ENCODE measurements around the gene COL4A1.
A peak's percentile ranks its signal among the peaks of the same experiment; 100 is the strongest.

The COL4A1 gene

DNA sequence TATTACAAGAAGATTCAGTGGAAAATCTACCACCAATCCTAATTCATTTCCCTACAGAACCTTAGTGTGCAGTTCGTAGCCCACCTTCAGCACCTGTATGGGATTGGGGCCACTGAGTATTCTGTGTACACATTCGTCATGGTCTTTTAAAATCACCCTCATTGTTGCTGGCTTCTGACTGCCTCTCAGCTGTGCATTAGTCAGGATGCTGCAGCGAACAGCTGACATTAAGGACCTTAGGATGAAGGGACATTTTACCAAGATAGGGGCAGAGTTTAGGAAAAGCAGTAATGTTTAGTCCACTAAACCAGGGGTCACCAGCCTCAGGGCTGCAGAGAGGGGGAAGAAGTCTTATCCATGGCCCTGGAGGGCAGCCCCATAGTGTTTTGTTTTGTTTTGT lies 176.5 kb downstream of the COL4A1 start:
- no peaks in the 10 kb centered on the region for H3K27me3 ChIP-seq (ENCODE audit: insufficient read depth, low read length)
- no peak overlapping the region for H3K27ac ChIP-seq (ENCODE audit: low read depth, low read length)
- peaks cover 43% of the 10 kb centered on the region for H3K4me1 ChIP-seq (ENCODE audit: control insufficient read depth, insufficient read depth, low read length, unreplicated experiment)

DNA sequence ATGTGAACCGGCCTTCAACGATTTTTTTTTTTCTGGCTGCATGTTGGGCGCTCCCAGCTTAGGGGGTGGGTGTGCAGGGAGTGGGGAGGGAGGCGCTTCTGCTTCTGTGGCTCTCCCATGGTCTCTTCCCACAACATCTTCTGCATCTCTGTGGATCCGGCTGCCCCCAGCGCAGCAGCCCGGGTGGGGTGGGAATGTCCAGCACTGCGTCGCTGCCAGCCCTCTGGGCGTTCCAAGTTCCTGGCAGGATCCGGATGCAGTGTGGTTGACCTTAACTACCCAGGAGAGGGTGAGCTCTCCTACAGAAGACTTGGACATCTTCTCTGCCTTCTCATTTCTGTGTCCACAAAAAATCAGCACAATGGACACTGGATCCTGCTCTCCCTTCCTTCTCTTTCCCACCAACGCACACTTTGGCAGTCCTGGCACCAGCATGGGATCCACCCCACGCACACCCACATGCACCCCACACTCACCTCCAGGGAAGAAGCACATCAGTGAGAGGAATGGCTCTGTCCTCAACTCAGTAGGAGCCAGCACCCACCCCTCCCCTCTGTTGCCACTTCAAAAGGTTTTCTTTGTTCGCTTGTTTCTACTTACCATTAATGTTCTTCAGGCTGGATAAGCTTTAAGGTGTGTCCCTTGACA lies 177.3 kb downstream of the COL4A1 start:
- Histone ChIP-seq H2AFZ (ENCODE audit: low read length, unreplicated experiment) (no peak overlapping the region), H3K27ac (ENCODE audit: low read depth, low read length) (no peak overlapping the region), H3K36me3 (ENCODE audit: insufficient read depth, low read length) (no peaks in the 10 kb centered on the region), H3K4me3 (ENCODE audit: low read depth, low read length) (no peak overlapping the region), H3K27me3 (ENCODE audit: insufficient read depth, low read length) (no peaks in the 10 kb centered on the region), H3K4me1 (ENCODE audit: control insufficient read depth, insufficient read depth, low read length, unreplicated experiment) (peaks cover 43% of the 10 kb centered on the region), H3K79me2 (ENCODE audit: control insufficient read depth, insufficient read depth, low read length, unreplicated experiment) (no peaks in the 10 kb centered on the region)

More for the DNA sequence above, 176.5 kb downstream of the COL4A1 start:
- no peaks in the 10 kb centered on the region for H3K36me3 ChIP-seq (ENCODE audit: insufficient read depth, low read length)
- no peaks in the 10 kb centered on the region for H3K79me2 ChIP-seq (ENCODE audit: control insufficient read depth, insufficient read depth, low read length, unreplicated experiment)
- H3K4me3 ChIP-seq (ENCODE audit: low read depth, low read length), result no peak overlapping the region
- no peak overlapping the region for H2AFZ ChIP-seq (ENCODE audit: low read length, unreplicated experiment)

DNA sequence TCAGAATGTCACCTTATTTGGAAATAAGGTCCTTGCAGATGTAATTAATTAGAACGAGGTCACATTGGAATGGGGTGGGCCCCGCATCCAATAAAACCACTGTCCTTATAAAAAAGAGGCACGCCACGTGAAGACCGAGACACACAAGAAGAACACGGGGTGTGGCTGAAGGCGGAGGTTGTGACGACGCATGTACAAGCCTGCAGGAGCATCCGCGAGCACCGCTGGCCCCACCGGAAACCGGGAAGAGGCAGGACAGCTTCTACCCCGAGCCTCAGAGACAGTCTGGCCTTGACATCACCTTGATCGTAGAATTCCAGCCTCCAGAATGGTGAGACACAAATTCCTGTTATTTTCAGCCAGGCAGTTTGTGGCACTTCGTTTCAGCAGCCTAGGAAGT lies 177.9 kb downstream of the COL4A1 start:
- no peak overlapping the region for H3K4me3 ChIP-seq (ENCODE audit: low read depth, low read length)
- H3K79me2 ChIP-seq (ENCODE audit: control insufficient read depth, insufficient read depth, low read length, unreplicated experiment), result no peaks in the 10 kb centered on the region
- H3K27ac ChIP-seq (ENCODE audit: low read depth, low read length), result peak overlapping the region; percentile 93; the same call in 1 of the 2 replicates
- no peak overlapping the region for H2AFZ ChIP-seq (ENCODE audit: low read length, unreplicated experiment)
- H3K36me3 ChIP-seq (ENCODE audit: insufficient read depth, low read length), result no peaks in the 10 kb centered on the region
- no peaks in the 10 kb centered on the region for H3K27me3 ChIP-seq (ENCODE audit: insufficient read depth, low read length)
- peaks cover 43% of the 10 kb centered on the region for H3K4me1 ChIP-seq (ENCODE audit: control insufficient read depth, insufficient read depth, low read length, unreplicated experiment)

DNA sequence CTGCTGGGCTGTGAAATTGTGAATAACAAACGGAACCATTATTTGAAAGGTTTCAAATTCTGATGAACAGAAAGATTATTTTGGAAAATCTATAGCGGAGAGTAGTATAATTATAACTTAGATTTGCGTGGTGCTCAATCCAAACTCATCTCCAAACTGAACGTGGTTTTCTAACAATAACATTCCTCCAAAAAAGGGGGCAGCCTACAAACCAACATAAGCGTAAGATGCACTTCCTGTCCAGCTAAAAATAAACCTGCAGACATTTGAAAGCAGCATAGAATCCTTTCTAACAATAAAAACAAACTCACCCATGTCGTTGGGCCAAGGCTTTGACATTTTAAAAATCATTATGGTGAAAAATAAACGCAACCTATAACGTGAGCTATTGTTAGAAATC lies 178.4 kb downstream of the COL4A1 start:
- Histone ChIP-seq H3K27me3 (ENCODE audit: insufficient read depth, low read length) (no peaks in the 10 kb centered on the region), H3K4me1 (ENCODE audit: control insufficient read depth, insufficient read depth, low read length, unreplicated experiment) (peaks cover 43% of the 10 kb centered on the region), H3K36me3 (ENCODE audit: insufficient read depth, low read length) (no peaks in the 10 kb centered on the region), H3K4me3 (ENCODE audit: low read depth, low read length) (no peak overlapping the region), H2AFZ (ENCODE audit: low read length, unreplicated experiment) (no peak overlapping the region), H3K27ac (ENCODE audit: low read depth, low read length) (peak overlapping the region; percentile 93), H3K79me2 (ENCODE audit: control insufficient read depth, insufficient read depth, low read length, unreplicated experiment) (no peaks in the 10 kb centered on the region)

DNA sequence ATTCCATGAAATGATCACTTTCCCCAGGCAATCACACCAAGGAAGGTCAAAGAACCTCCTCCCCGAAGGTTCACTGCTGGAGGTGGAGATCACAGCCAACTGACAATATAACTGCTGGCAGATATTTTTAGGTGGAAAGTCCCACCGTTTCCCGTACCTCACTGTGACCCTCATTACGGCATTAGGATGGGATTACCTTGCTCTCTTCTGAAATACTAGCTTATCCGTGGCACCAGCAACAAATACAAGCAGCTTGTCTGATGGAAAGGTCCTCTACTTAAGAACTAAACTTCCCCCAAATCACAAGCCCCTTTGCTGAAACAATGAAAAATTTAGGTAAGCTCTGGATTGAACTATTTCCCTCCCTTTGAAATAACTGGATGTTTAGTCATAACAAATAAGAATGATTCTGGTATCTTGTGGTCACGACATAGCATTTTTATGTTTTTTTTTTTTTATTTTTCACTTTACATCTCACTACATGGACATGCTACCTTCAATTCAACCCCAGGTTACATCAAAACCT lies 178.9 kb downstream of the COL4A1 start:
- H3K79me2 ChIP-seq (ENCODE audit: control insufficient read depth, insufficient read depth, low read length, unreplicated experiment), result no peaks in the 10 kb centered on the region
- H3K4me1 ChIP-seq (ENCODE audit: control insufficient read depth, insufficient read depth, low read length, unreplicated experiment), result peaks cover 42% of the 10 kb centered on the region
- H3K4me3 ChIP-seq (ENCODE audit: low read depth, low read length), result no peak overlapping the region
- H2AFZ ChIP-seq (ENCODE audit: low read length, unreplicated experiment), result peak overlapping the region; percentile 55
- H3K36me3 ChIP-seq (ENCODE audit: insufficient read depth, low read length), result no peaks in the 10 kb centered on the region
- H3K27ac ChIP-seq (ENCODE audit: low read depth, low read length), result peak overlapping the region; percentile 93
- no peaks in the 10 kb centered on the region for H3K27me3 ChIP-seq (ENCODE audit: insufficient read depth, low read length)

DNA sequence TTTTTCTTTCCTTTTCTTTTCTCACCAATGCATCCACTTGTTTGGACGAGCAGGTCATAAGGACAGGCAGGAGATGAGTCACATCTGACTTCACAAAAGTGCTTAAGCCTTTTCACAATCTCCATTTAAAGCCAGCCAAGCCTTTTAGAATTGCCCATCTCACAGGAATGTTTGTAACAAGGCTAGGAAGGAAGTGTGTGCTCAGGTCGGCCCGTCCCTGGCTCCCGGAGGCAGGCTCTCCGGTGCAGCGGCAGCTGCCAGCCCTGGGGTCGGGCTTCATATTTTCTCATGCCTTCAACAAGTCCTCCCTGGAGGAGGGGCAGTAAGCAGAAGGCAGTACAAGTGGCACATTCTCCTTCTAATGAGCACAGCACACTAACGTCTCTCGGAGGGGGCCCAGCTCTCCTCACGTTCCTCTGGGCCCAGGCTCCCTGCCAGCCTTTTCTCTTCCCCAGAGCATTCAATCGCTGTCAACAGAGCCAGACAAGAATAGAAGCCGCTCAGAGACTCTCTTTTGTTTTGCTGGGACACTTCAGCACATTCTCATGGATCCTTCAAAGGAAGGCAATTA lies 180.5 kb downstream of the COL4A1 start:
- H2AFZ ChIP-seq (ENCODE audit: low read length, unreplicated experiment), result peak overlapping the region; percentile 67

DNA sequence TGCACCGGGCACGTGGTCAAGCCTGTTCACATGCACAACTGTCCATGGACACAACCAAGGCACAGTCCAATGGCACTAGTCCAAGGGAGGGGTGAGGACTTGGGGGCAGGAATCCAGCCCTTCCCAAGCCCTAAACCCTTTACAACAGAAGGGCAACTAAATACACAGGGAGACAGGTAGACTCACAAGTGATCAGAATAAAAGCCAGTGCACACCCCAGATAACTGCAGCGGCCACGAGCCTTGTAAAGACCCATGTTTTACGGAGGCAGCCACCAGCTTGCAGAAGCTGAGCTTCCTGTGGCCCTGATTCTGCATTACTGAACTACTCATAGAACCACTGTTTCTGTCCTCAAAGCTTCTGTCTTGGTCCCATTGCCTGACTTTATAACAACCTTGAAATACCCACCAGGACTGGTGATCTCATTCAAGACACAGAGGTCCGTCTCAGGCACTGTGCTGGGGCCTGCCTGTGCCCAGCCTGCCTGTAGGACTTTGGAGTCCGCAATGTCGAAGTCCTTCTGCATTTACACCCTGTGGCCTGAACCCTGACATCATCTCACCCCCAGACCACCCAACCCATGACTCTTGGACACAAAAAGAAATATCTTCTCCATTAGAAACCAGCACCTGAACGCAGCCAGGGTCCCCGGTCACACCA lies 181.2 kb downstream of the COL4A1 start:
- Histone ChIP-seq H2AFZ (ENCODE audit: low read length, unreplicated experiment) (peak overlapping the region; percentile 39), H3K4me1 (ENCODE audit: control insufficient read depth, insufficient read depth, low read length, unreplicated experiment) (peaks cover 33% of the 10 kb centered on the region), H3K4me3 (ENCODE audit: low read depth, low read length) (0 out of 2 replicates have a peak overlapping the region, but pooled peaks have one; percentile 58)

More for the DNA sequence above, 180.5 kb downstream of the COL4A1 start:
- Histone ChIP-seq H3K79me2 (ENCODE audit: control insufficient read depth, insufficient read depth, low read length, unreplicated experiment) (no peaks in the 10 kb centered on the region), H3K4me3 (ENCODE audit: low read depth, low read length) (peak overlapping the region; percentile 58; the same call in 1 of the 2 replicates), H3K27me3 (ENCODE audit: insufficient read depth, low read length) (no peaks in the 10 kb centered on the region), H3K4me1 (ENCODE audit: control insufficient read depth, insufficient read depth, low read length, unreplicated experiment) (peaks cover 33% of the 10 kb centered on the region), H3K27ac (ENCODE audit: low read depth, low read length) (peak overlapping the region; percentile 93), H3K36me3 (ENCODE audit: insufficient read depth, low read length) (no peaks in the 10 kb centered on the region)

DNA sequence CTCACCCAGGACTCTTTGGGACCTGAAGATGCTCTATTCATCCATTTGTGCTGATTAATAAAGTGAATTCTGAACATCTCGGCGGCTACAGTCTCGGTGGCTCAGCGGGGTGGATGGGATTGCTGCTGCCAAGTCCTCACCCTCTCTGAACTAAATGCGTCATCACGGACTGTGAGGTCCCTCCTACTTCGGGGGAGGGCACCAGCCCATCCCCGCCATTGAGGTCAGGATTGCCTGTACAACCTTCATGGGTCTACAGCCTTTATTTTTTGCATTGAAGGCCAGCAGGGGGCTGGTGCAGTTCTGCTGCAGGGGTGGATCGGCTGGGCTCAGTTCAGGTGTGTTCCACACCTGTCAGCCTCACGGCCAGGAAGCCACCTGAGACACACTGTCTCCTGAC lies 181.8 kb downstream of the COL4A1 start:
- Histone ChIP-seq H2AFZ (ENCODE audit: low read length, unreplicated experiment) (no peak overlapping the region), H3K36me3 (ENCODE audit: insufficient read depth, low read length) (no peaks in the 10 kb centered on the region), H3K4me3 (ENCODE audit: low read depth, low read length) (no peak overlapping the region), H3K27me3 (ENCODE audit: insufficient read depth, low read length) (no peaks in the 10 kb centered on the region), H3K79me2 (ENCODE audit: control insufficient read depth, insufficient read depth, low read length, unreplicated experiment) (no peaks in the 10 kb centered on the region), H3K4me1 (ENCODE audit: control insufficient read depth, insufficient read depth, low read length, unreplicated experiment) (peaks cover 33% of the 10 kb centered on the region), H3K27ac (ENCODE audit: low read depth, low read length) (no peak overlapping the region)

More for the DNA sequence above, 181.2 kb downstream of the COL4A1 start:
- Histone ChIP-seq H3K36me3 (ENCODE audit: insufficient read depth, low read length) (no peaks in the 10 kb centered on the region), H3K79me2 (ENCODE audit: control insufficient read depth, insufficient read depth, low read length, unreplicated experiment) (no peaks in the 10 kb centered on the region), H3K27ac (ENCODE audit: low read depth, low read length) (peak overlapping the region; percentile 93), H3K27me3 (ENCODE audit: insufficient read depth, low read length) (no peaks in the 10 kb centered on the region)

DNA sequence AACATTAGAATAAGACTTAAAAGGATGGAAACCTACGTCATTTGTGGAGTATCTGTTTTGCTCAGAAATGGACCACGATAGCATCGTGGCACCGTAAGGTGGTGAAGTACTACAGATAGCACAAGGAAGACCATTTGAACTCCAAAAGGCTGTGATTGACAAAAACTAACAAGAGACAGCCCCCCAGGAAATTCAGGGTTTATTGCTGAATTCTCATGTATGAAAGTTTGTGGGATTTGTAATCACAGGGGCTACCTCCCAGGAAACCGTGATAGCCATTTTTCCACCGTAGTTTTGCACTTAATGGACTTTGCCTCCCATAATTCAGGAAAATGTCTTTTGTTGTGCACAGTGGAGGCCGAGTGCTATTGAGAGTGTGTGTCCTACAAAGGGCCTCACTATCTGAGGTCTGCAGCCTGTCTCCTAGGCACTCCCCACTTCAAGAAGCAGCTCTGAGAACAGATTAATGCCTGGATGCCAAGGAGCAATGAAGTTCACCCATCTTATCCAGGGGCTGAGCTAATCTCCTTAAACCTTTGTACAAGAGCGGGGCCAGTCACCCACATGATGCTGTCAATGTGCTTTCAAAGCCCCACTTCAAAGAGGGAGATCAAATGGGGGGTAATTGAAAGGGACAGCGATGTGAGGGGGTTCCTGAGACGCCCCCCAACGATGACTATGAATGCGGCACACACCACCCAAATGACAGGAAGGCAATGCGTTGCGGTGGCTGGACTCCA lies 182.6 kb downstream of the COL4A1 start:
- Histone ChIP-seq H3K36me3 (ENCODE audit: insufficient read depth, low read length) (no peaks in the 10 kb centered on the region), H3K27me3 (ENCODE audit: insufficient read depth, low read length) (no peaks in the 10 kb centered on the region), H3K4me3 (ENCODE audit: low read depth, low read length) (no peak overlapping the region), H3K4me1 (ENCODE audit: control insufficient read depth, insufficient read depth, low read length, unreplicated experiment) (peaks cover 33% of the 10 kb centered on the region), H3K27ac (ENCODE audit: low read depth, low read length) (no peak overlapping the region), H3K79me2 (ENCODE audit: control insufficient read depth, insufficient read depth, low read length, unreplicated experiment) (no peaks in the 10 kb centered on the region), H2AFZ (ENCODE audit: low read length, unreplicated experiment) (no peak overlapping the region)

DNA sequence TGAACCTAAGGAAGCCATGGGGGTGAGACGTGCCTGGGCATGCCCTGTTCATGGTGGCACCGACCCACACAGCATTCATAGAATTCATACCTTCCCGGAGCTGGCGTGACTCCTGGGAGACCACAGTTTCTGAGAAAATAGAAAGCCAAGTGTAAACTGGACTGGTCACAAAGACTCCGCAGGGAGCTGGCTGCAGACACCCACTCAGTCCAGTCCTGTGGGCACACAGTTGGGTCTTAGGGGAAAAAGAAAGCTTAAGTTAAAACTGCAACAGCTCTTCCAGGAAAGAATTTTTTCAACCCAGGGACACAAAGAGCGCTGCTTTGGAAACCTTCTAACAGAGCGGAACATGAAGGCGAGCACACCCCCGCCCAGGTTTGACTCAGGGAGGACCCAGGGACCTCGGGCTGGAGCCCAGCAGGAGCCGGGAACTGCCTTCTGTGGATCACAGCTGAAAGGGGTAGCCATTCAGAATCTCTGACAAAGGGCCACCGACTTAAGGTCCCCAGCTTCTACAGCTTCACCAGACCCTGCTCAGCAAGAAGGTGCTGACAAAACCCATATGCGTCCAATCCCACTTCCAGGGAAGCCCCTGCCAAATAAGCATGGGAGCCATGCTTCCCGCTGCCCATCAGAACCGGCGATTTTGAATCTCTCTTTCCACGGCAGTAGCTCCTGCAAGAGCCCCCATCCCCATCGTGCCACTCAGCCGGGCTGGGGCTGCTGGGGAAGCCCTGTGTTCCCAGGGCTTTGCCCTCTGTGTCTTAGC lies 183.7 kb downstream of the COL4A1 start:
- H2AFZ ChIP-seq (ENCODE audit: low read length, unreplicated experiment), result no peak overlapping the region
- H3K79me2 ChIP-seq (ENCODE audit: control insufficient read depth, insufficient read depth, low read length, unreplicated experiment), result no peaks in the 10 kb centered on the region
- H3K27me3 ChIP-seq (ENCODE audit: insufficient read depth, low read length), result no peaks in the 10 kb centered on the region
- no peak overlapping the region for H3K4me3 ChIP-seq (ENCODE audit: low read depth, low read length)
- no peak overlapping the region for H3K27ac ChIP-seq (ENCODE audit: low read depth, low read length)
- peaks cover 26% of the 10 kb centered on the region for H3K4me1 ChIP-seq (ENCODE audit: control insufficient read depth, insufficient read depth, low read length, unreplicated experiment)
- H3K36me3 ChIP-seq (ENCODE audit: insufficient read depth, low read length), result no peaks in the 10 kb centered on the region

All from ACC112 (cell line).